Esophagus squamous epithelium (tissue), 5 donors: ENCODE results near the gene NRXN3. TPM values are rescaled to one million over a fixed set of nuclear protein-coding genes. Genes with fewer than 3 reads are reported as not detected.

Source experiments
- DNase-seq: peaks from one replicate; lab custom pipeline; 2025; lab: John Stamatoyannopoulos, UW
- H3K27ac ChIP-seq, 4 donors: fragments of 200-600 bp; sonication (generic); one replicate each; pipeline ENCODE4 v1.5.1; 2016 to 2019; ENCODE audit warnings: mild to moderate bottlenecking in 1 of 4
- H3K27me3 ChIP-seq, 4 donors: fragments of 200-600 bp; sonication (generic); 1 replicate in 3 of 4; 2 replicates in 1 of 4; pipeline versions ENCODE4 v1.5.1 to v1.6.0; 2017 to 2021; ENCODE audit warnings: antibody characterized with exemption in 1 of 4
- H3K36me3 ChIP-seq, 3 donors: fragments of 200-600 bp; sonication (generic); one replicate each; pipeline ENCODE4 v1.5.1; 2016 to 2019
- H3K4me1 ChIP-seq, 3 donors: fragments of 200-600 bp; sonication (generic); one replicate each; pipeline ENCODE4 v1.5.1; 2017 to 2019
- H3K4me3 ChIP-seq, 4 donors: fragments of 200-600 bp; sonication (generic); 1 replicate in 3 of 4; 2 replicates in 1 of 4; pipeline ENCODE4 v1.5.1; 2016 to 2019; ENCODE audit warnings: mild to moderate bottlenecking in 2 of 4, moderate library complexity in 1 of 4
- H3K9me3 ChIP-seq, 3 donors: fragments of 200-600 bp; sonication (generic); one replicate each; pipeline ENCODE4 v1.5.1; 2016 to 2019
- CTCF ChIP-seq, 6 experiments: fragments of 450-650 bp in 4 of 6; fragments of 200-600 bp in 2 of 6; sonication (generic) in 2 of 6; IDR thresholded peaks; one replicate each; pipeline ENCODE4 v1.5.1; 2016 to 2019; ENCODE audit warnings: antibody characterized with exemption in 6 of 6, mild to moderate bottlenecking in 4 of 6, moderate library complexity in 4 of 6
- POLR2A ChIP-seq, 4 donors: fragments of 450-650 bp; IDR thresholded peaks; one replicate each; pipeline ENCODE4 v1.6.1; 2017; ENCODE audit warnings: antibody characterized with exemption in 4 of 4, mild to moderate bottlenecking in 4 of 4, moderate library complexity in 3 of 4
- WGBS, 2 donors: methylation state at CpG; one replicate each; pipeline ENCODE4 v1.1.5; 2018; 5-methylcytosine and 5-hydroxymethylcytosine counted together
- intact Hi-C: fragments of 100-400 bp; cut with DNase I; formaldehyde crosslinking; loops from one replicate; pipeline ENCODE4 v1.15.0; 2022
- total RNA-seq, 4 donors: library from RNA; depleted of rRNA; stranded (reverse); fragments of >200 nt; gene quantifications; one replicate each; pipeline ENCODE4 v1.1.0, GENCODE V29; 2016
- donor health status: DM: yes; HTN: yes; CAD: no.

Gene NRXN3
- total RNA-seq, 4 donors from 2014 or later: 0.30 to 15.8 (median 1.5) TPM

- no peaks in the 10 kb centered on the region for H3K36me3 ChIP-seq
- TF ChIP-seq POLR2A (IDR thresholded peaks at IDR 0.05) (no peak), CTCF (IDR thresholded peaks at IDR 0.05) (no peak)
- intact Hi-C loops: no loop called here
These were observed 1533.0 kb downstream of the NRXN3 start for GRCh38 chr14:79703209-79703608.

GRCh38 chr14:79704041-79704807, 1534.1 kb downstream of the NRXN3 start:
- no peaks in the 10 kb centered on the region for H3K27me3 ChIP-seq
- no peak for DNase-seq
- no peaks in the 10 kb centered on the region for H3K4me1 ChIP-seq
- H3K27ac ChIP-seq: no peak overlapping the region
- WGBS, 2 donors: 43 to 50% methylated on average over 6 of the region's 6 CpGs
- intact Hi-C loops: no loop called here
- H3K9me3 ChIP-seq: no peaks in the 10 kb centered on the region
- TF ChIP-seq POLR2A (IDR thresholded peaks at IDR 0.05) (no peak), CTCF (IDR thresholded peaks at IDR 0.05) (no peak)
- H3K36me3 ChIP-seq: no peaks in the 10 kb centered on the region
- H3K4me3 ChIP-seq: no peak overlapping the region

More at GRCh38 chr14:79703209-79703608, 1533.0 kb downstream of the NRXN3 start:
- no peaks in the 10 kb centered on the region for H3K27me3 ChIP-seq
- no peak overlapping the region for H3K4me3 ChIP-seq
- H3K27ac ChIP-seq: no peak overlapping the region
- no peak for DNase-seq
- 87 to 91% methylated on average over 7 of the region's 7 CpGs for WGBS, 2 donors
- no peaks in the 10 kb centered on the region for H3K4me1 ChIP-seq
- no peaks in the 10 kb centered on the region for H3K9me3 ChIP-seq

- WGBS, 2 donors: 82% methylated on average over 11 of the region's 11 CpGs
- H3K27ac ChIP-seq: no peak overlapping the region
- no peak overlapping the region for H3K4me3 ChIP-seq
- intact Hi-C loops: no loop called here
- no peaks in the 10 kb centered on the region for H3K36me3 ChIP-seq
- no peaks in the 10 kb centered on the region for H3K4me1 ChIP-seq
- no peaks in the 10 kb centered on the region for H3K27me3 ChIP-seq
- no peak for TF ChIP-seq POLR2A (IDR thresholded peaks at IDR 0.05)
- TF ChIP-seq CTCF (IDR thresholded peaks at IDR 0.05): no peak
- DNase-seq: no peak
- H3K9me3 ChIP-seq: no peaks in the 10 kb centered on the region
These were observed 1535.1 kb downstream of the NRXN3 start for GRCh38 chr14:79705126-79705894.

GRCh38 chr14:79706382-79706781, 1536.2 kb downstream of the NRXN3 start:
- TF ChIP-seq POLR2A (IDR thresholded peaks at IDR 0.05) (no peak), CTCF (IDR thresholded peaks at IDR 0.05) (no peak)
- no peak for DNase-seq
- Histone ChIP-seq H3K9me3 (no peaks in the 10 kb centered on the region), H3K27ac (no peak overlapping the region), H3K4me3 (no peak overlapping the region), H3K4me1 (no peaks in the 10 kb centered on the region), H3K36me3 (no peaks in the 10 kb centered on the region), H3K27me3 (no peaks in the 10 kb centered on the region)
- 76 to 82% methylated on average over 2 of the region's 2 CpGs for WGBS, 2 donors
- intact Hi-C loops: no loop called here
